CD14-positive monocyte (primary cell): ENCODE results near the gene FXYD5. TPM values are rescaled to one million over a fixed set of nuclear protein-coding genes. Genes with fewer than 3 reads are reported as not detected.

Source experiments
- DNase-seq, 3 donors: peaks; one replicate each; pipeline ENCODE4 v3.0.0-alpha.2; 2011 to 2022
- H2AFZ ChIP-seq: 2 replicates; pipeline ENCODE4 v1.6.0; 2012; ENCODE audit warnings: mild to moderate bottlenecking, low read depth, low read length, inconsistent platforms; ENCODE audit not compliant: insufficient read depth, poor library complexity, severe bottlenecking
- H3K27ac ChIP-seq, 2 donors: 1 replicate in 1 of 2; 2 replicates in 1 of 2; pipeline ENCODE4 v1.5.1; 2012 to 2013; ENCODE audit warnings: low read length in 2 of 2, control low read depth in 1 of 2, inconsistent platforms in 1 of 2, low read depth in 1 of 2, mild to moderate bottlenecking in 1 of 2
- H3K27me3 ChIP-seq, 2 donors: one replicate each; pipeline versions ENCODE4 v1.6.0 to v1.6.1; 2011 to 2013; ENCODE audit warnings: low read length in 2 of 2; ENCODE audit not compliant: control insufficient read depth in 2 of 2, insufficient read depth in 2 of 2
- H3K36me3 ChIP-seq, 2 donors: replicated peaks in 1 of 2; 1 replicate in 1 of 2; 2 replicates in 1 of 2; pipeline versions ENCODE4 v1.5.1 to v1.6.1; 2012 to 2013; ENCODE audit warnings: low read length in 2 of 2, control low read depth in 1 of 2, inconsistent platforms in 1 of 2, mild to moderate bottlenecking in 1 of 2; ENCODE audit not compliant: insufficient read depth in 2 of 2, control insufficient read depth in 1 of 2
- H3K4me1 ChIP-seq, 2 donors: 1 replicate in 1 of 2; 2 replicates in 1 of 2; pipeline versions ENCODE4 v1.5.1 to v1.6.1; 2012 to 2013; ENCODE audit warnings: low read length in 2 of 2, control low read depth in 1 of 2, inconsistent platforms in 1 of 2, mild to moderate bottlenecking in 1 of 2, moderate library complexity in 1 of 2; ENCODE audit not compliant: insufficient read depth in 2 of 2, control insufficient read depth in 1 of 2
- H3K4me2 ChIP-seq: replicated peaks from 2 replicates; pipeline ENCODE3; 2012; ENCODE audit warnings: low read length, moderate library complexity, mild to moderate bottlenecking; ENCODE audit not compliant: poor library complexity, severe bottlenecking; ENCODE audit errors: extremely low read depth
- H3K4me3 ChIP-seq, 3 experiments: fragments of 200-600 bp in 1 of 3; sonication (generic) in 1 of 3; replicated peaks in 1 of 3; 1 replicate in 2 of 3; 2 replicates in 1 of 3; pipeline ENCODE4 v1.5.1; 2011 to 2013; ENCODE audit warnings: low read length in 3 of 3, mild to moderate bottlenecking in 3 of 3, control low read depth in 2 of 3, low read depth in 2 of 3, inconsistent platforms in 1 of 3, moderate library complexity in 1 of 3
- H3K79me2 ChIP-seq: 2 replicates; pipeline ENCODE4 v1.6.0; 2012; ENCODE audit warnings: mild to moderate bottlenecking, control low read depth, inconsistent platforms, low read length, moderate library complexity; ENCODE audit not compliant: insufficient read depth
- H3K9ac ChIP-seq: 2 replicates; pipeline ENCODE4 v1.6.0; 2017; ENCODE audit warnings: low read length, mild to moderate bottlenecking; ENCODE audit not compliant: insufficient read depth, poor library complexity, severe bottlenecking
- H3K9me3 ChIP-seq, 2 donors: replicated peaks in 1 of 2; 1 replicate in 1 of 2; 2 replicates in 1 of 2; pipeline versions ENCODE4 v1.5.1 to v1.6.1; 2012 to 2013; ENCODE audit warnings: low read length in 2 of 2, control low read depth in 1 of 2; ENCODE audit not compliant: control insufficient read depth in 1 of 2, insufficient read depth in 1 of 2
- H4K20me1 ChIP-seq: 2 replicates; pipeline ENCODE4 v1.6.0; 2012; ENCODE audit warnings: mild to moderate bottlenecking, low read length, control low read depth, moderate library complexity; ENCODE audit not compliant: insufficient read depth
- H3K27ac Mint-ChIP-seq, 7 donors: one replicate each; pipeline ENCODE4 v1.8.0; 2020; ENCODE audit warnings: mild to moderate bottlenecking in 7 of 7, mixed read lengths in 7 of 7, moderate library complexity in 6 of 7, inconsistent platforms in 2 of 7
- H3K27me3 Mint-ChIP-seq, 3 donors: one replicate each; pipeline ENCODE4 v1.8.0; 2021 to 2022; ENCODE audit warnings: low read depth in 3 of 3, mild to moderate bottlenecking in 3 of 3, mixed read lengths in 3 of 3, moderate library complexity in 3 of 3, inconsistent platforms in 1 of 3
- H3K36me3 Mint-ChIP-seq, 2 donors: one replicate each; pipeline ENCODE4 v1.8.0; 2020; ENCODE audit warnings: mixed read lengths in 2 of 2, inconsistent platforms in 1 of 2, mild to moderate bottlenecking in 1 of 2
- H3K4me1 Mint-ChIP-seq: one replicate; pipeline ENCODE4 v1.8.0; 2020; ENCODE audit warnings: mild to moderate bottlenecking, mixed read lengths
- H3K4me3 Mint-ChIP-seq, 2 donors: one replicate each; pipeline ENCODE4 v1.8.0; 2020; ENCODE audit warnings: mild to moderate bottlenecking in 2 of 2, mixed read lengths in 2 of 2, moderate library complexity in 1 of 2
- H3K9me3 Mint-ChIP-seq, 7 donors: one replicate each; pipeline ENCODE4 v1.8.0; 2020 to 2022; ENCODE audit warnings: mixed read lengths in 7 of 7, mild to moderate bottlenecking in 6 of 7, moderate library complexity in 6 of 7, inconsistent platforms in 2 of 7
- CTCF ChIP-seq: fragments of 200-600 bp; IDR thresholded peaks from one replicate; pipeline ENCODE4 v1.8.0; 2022; ENCODE audit warnings: antibody characterized with exemption, mild to moderate bottlenecking
- WGBS: methylation state at CpG from one replicate; pipeline ENCODE4 v1.1.5; 2013; ENCODE audit warnings: missing lambda C conversion rate; ENCODE audit not compliant: insufficient coverage; 5-methylcytosine and 5-hydroxymethylcytosine counted together
- intact Hi-C, 2 donors: fragments of 100-400 bp; cut with micrococcal nuclease; formaldehyde crosslinking; loops; one replicate each; pipeline versions ENCODE4 v1.15.0 to v1.15.1; 2023
- polyA plus RNA-seq, 3 donors: library from polyadenylated mRNA; depleted of rRNA in 1 of 3; unstranded in 2 of 3; stranded (reverse) in 1 of 3; fragments of 300-500 nt in 2 of 3; fragments of >200 nt in 1 of 3; fragmentation: Illumina TruSeq in 2 of 3; gene quantifications; 1 replicate in 2 of 3; 2 replicates in 1 of 3; pipeline ENCODE4 v1.2.3, GENCODE V29; 2012 to 2021

FXYD5 gene
- polyA plus RNA-seq, 3 donors, result 204 to 673 (median 312) TPM

GRCh38 chr19:35209646-35210045, 55.1 kb downstream of the FXYD5 start:
- peaks cover 0 to 10% (median 4%) of the 10 kb centered on the region in 7 donors for H3K9me3 Mint-ChIP-seq
- Histone ChIP-seq H3K79me2 (no peaks in the 10 kb centered on the region), H4K20me1 (no peaks in the 10 kb centered on the region), H3K27me3 (no peaks in the 10 kb centered on the region), H3K27ac (no peak overlapping the region), H2AFZ (no peak overlapping the region), H3K4me1 (peaks cover 65 to 67% of the 10 kb centered on the region in 2 donors), H3K4me3 (no peak overlapping the region), H3K9ac (no peak overlapping the region), H3K36me3 (no peaks in the 10 kb centered on the region), H3K9me3 (no peaks in the 10 kb centered on the region), H3K4me2 (no peak overlapping the region)
- peaks cover 0 to 2% (median 0%) of the 10 kb centered on the region in 3 donors for H3K27me3 Mint-ChIP-seq
- intact Hi-C loops, result loop anchor here (2.0 to 10.0 kb wide), 5 partner anchors 32 to 255 kb away; partner anchors contain the start of genes FFAR2 (in 1 of the 2), FXYD5 (in 1 of the 2) and USF2 (in 1 of the 2)
- peak overlapping the region in 3 of 7 donors; percentile 58 to 98 (median 62) for H3K27ac Mint-ChIP-seq
- H3K4me1 Mint-ChIP-seq, result peaks cover 72% of the 10 kb centered on the region
- WGBS, result no CpG with 5 or more reads among the region's 4 CpGs
- H3K4me3 Mint-ChIP-seq, result no peak overlapping the region
- no peak for TF ChIP-seq CTCF
- peaks cover 2 to 4% of the 10 kb centered on the region in 2 donors for H3K36me3 Mint-ChIP-seq
- no peak for DNase-seq

GRCh38 chr19:35211545-35212230, 57.2 kb downstream of the FXYD5 start:
- H3K4me1 Mint-ChIP-seq, result peaks cover 71% of the 10 kb centered on the region

More at GRCh38 chr19:35211545-35212230, 57.2 kb downstream of the FXYD5 start:
- H3K79me2 ChIP-seq, result no peaks in the 10 kb centered on the region
- peak; percentile 14 for TF ChIP-seq CTCF
- peak overlapping the region; percentile 86 for H3K27ac ChIP-seq
- peak overlapping the region; percentile 49 to 75 for H3K4me3 Mint-ChIP-seq
- WGBS, result 0% methylated on average over 6 of the region's 7 CpGs
- no peaks in the 10 kb centered on the region for H3K36me3 ChIP-seq
- H3K9ac ChIP-seq, result peak overlapping the region; percentile 45
- peaks cover 0 to 18% (median 10%) of the 10 kb centered on the region in 7 donors for H3K9me3 Mint-ChIP-seq
- peak overlapping the region; percentile 1 for H2AFZ ChIP-seq
- H3K27me3 ChIP-seq, result no peaks in the 10 kb centered on the region
- H3K9me3 ChIP-seq, result peaks cover 0 to under 1% of the 10 kb centered on the region in 2 donors
- peaks cover 0 to 7% (median 0%) of the 10 kb centered on the region in 3 donors for H3K27me3 Mint-ChIP-seq
- H3K27ac Mint-ChIP-seq, result peak overlapping the region; percentile 92 to 98 (median 97)
- peaks cover 4 to 10% of the 10 kb centered on the region in 2 donors for H3K36me3 Mint-ChIP-seq
- no peaks in the 10 kb centered on the region for H4K20me1 ChIP-seq
- H3K4me1 ChIP-seq, result peaks cover 64 to 67% of the 10 kb centered on the region in 2 donors
- H3K4me2 ChIP-seq, result peak overlapping the region; percentile 36
- intact Hi-C loops, result loop anchor here (2.0 to 10.0 kb wide), 4 partner anchors 34 to 253 kb away; partner anchors contain the start of genes FFAR2 (in 1 of the 2) and FXYD5 (in 1 of the 2)
- DNase-seq, result peak; percentile 66 to 83 (median 70)
- peak overlapping the region in 1 of 3 experiments; percentile 32 for H3K4me3 ChIP-seq
